SU-DHL-6 (cell line): ENCODE measurements around the gene CDRT15L2.
"Not testable (repeated sequence)": the region's sequence is repeated elsewhere in the genome, so short reads cannot be mapped to it uniquely, and the experiment has no call there.

Source experiments
- CTCF ChIP-seq: fragments of 200-600 bp; sonication (generic); IDR thresholded peaks from one replicate; pipeline ENCODE4 v1.5.1; 2017; ENCODE audit warnings: antibody characterized with exemption, mild to moderate bottlenecking, low read length, moderate library complexity; ENCODE audit not compliant: insufficient read depth, poor library complexity, severe bottlenecking
- EZH2phosphoT487 ChIP-seq: fragments of 200-600 bp; sonication (generic), shearing (Covaris generic); conservative IDR thresholded peaks from 2 replicates; pipeline ENCODE4 v1.6.1; 2018; ENCODE audit warnings: mild to moderate bottlenecking, antibody characterized with exemption, low read length, moderate library complexity, mixed read lengths

- TF ChIP-seq CTCF, EZH2phosphoT487: not testable (repeated sequence)
Observed at GRCh38 chr17:20555135-20556010, 24.2 kb upstream of the CDRT15L2 start.
